HepG2 (cell line): ENCODE measurements around the gene NAPG.

Source experiments
- HBP1 ChIP-seq: IDR thresholded peaks from 2 replicates; pipeline ENCODE4 v1.6.1; 2016; ENCODE audit warnings: low read depth, control low read depth
- ZNF773 ChIP-seq: sonication (generic); formaldehyde crosslinking; IDR thresholded peaks from 2 replicates; pipeline ENCODE4 v1.4.0; 2020; ENCODE audit warnings: missing genetic modification reagents, borderline replicate concordance
- TF ChIP-seq, protein P1 (sequence below): sonication (generic); formaldehyde crosslinking; IDR thresholded peaks from 2 replicates; pipeline ENCODE4 v1.5.0; 2020; ENCODE audit warnings: mild to moderate bottlenecking, missing genetic modification reagents, moderate library complexity

DNA sequence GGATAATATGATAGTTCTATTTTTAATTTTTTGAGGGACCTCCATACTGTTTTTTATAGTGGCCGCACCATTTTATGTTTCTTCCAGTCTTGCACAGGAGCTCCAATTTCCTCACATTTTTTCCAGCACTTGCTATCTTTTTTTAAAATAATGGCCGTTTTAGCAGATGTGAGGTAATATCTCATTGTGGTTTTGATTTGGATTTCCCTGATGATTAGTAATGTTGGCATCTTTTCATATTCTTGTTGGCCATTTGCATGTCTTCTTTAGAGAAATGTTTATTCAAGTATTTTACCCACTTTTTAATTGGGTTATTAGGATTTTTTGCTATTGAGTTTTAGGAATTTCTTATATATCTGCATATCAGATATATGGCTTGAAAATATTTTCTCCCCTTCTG lies 29.9 kb upstream of the NAPG start:
- TF ChIP-seq ZNF773 (no peak), HBP1 (no peak)
- TF ChIP-seq, protein P1, sequence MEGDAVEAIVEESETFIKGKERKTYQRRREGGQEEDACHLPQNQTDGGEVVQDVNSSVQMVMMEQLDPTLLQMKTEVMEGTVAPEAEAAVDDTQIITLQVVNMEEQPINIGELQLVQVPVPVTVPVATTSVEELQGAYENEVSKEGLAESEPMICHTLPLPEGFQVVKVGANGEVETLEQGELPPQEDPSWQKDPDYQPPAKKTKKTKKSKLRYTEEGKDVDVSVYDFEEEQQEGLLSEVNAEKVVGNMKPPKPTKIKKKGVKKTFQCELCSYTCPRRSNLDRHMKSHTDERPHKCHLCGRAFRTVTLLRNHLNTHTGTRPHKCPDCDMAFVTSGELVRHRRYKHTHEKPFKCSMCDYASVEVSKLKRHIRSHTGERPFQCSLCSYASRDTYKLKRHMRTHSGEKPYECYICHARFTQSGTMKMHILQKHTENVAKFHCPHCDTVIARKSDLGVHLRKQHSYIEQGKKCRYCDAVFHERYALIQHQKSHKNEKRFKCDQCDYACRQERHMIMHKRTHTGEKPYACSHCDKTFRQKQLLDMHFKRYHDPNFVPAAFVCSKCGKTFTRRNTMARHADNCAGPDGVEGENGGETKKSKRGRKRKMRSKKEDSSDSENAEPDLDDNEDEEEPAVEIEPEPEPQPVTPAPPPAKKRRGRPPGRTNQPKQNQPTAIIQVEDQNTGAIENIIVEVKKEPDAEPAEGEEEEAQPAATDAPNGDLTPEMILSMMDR: no peak
